Activated CD4-positive, CD25-positive, alpha-beta regulatory T cell treated with anti-CD3 and anti-CD28 coated beads, Interleukin-2, amount 50 U/mL, for 24 hours (primary cell): ENCODE data around the gene SLC9A2.
A peak's percentile ranks its signal among the peaks of the same experiment; 100 is the strongest.

Experiments
- ATAC-seq, 2 donors: fragments of 150-1000 bp; cut with Tn5 transposase; one replicate each; pipeline ENCODE4 v1.10.0; 2021; ENCODE audit warnings: mild to moderate bottlenecking in 1 of 2, moderate library complexity in 1 of 2

Gene SLC9A2, protein sequence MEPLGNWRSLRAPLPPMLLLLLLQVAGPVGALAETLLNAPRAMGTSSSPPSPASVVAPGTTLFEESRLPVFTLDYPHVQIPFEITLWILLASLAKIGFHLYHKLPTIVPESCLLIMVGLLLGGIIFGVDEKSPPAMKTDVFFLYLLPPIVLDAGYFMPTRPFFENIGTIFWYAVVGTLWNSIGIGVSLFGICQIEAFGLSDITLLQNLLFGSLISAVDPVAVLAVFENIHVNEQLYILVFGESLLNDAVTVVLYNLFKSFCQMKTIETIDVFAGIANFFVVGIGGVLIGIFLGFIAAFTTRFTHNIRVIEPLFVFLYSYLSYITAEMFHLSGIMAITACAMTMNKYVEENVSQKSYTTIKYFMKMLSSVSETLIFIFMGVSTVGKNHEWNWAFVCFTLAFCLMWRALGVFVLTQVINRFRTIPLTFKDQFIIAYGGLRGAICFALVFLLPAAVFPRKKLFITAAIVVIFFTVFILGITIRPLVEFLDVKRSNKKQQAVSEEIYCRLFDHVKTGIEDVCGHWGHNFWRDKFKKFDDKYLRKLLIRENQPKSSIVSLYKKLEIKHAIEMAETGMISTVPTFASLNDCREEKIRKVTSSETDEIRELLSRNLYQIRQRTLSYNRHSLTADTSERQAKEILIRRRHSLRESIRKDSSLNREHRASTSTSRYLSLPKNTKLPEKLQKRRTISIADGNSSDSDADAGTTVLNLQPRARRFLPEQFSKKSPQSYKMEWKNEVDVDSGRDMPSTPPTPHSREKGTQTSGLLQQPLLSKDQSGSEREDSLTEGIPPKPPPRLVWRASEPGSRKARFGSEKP

DNA sequence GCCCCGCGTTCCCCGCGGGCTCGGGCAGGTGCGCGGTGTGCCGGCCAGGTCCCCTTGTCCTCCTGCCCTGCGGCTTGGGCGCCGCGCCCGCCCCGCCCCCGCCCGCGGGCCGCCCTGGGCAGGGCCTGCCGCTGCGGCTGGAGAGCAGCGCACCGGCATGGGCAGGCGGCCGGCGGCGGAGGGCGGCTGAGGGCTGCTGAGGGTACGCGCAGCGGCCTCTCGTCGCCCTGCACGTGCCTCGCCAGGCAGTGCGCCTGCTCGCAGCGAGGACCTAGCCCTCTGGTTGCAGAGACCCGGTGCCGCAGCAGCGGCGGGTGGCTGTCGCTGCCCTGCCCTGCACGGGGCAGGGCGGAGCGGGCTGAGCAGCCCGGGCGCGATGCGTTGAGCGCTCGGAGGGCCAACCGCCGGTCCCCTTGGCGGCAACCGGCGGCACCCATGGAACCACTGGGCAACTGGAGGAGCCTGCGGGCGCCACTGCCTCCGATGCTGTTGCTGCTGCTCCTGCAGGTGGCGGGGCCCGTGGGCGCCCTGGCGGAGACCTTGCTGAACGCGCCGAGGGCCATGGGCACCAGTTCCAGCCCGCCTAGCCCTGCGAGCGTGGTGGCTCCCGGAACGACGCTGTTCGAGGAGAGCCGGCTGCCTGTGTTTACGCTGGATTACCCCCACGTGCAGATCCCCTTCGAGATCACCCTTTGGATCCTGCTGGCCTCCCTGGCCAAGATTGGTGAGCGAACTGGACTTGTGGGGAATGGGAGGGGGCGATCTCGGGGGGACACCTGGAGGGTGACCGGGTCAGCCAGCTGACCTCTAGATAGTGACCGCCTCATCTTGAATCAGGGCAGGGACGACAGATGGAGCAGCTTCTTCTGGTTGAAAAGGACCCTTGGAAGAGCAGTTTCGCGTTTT is at the start of gene SLC9A2:
Gene SLC9A2, plus strand, starts transcription at position 140 of the 906 bp plus-strand sequence. Its CDS starts 296 bp downstream, at position 436.
- peak; percentile 22 to 42 for ATAC-seq

DNA sequence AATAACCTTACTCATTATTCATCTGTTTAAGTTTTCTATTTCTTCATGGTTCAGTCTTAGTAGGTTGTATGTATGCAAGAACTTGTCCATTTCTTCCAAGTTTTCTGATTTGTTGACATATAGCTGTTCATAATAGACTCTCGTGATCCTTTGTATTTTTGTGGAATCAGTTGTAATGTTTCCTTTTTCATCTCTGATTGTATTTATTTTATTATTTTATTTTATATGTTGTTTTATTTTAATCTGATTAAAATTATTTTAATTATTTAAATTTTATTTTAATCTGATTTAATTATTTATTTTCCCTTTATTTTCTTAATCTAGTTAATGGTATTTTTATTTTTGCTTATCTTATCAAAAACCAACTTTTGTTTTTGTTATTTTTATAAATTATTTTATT is 43.5 kb upstream of the SLC9A2 start:
- no peak for ATAC-seq

DNA sequence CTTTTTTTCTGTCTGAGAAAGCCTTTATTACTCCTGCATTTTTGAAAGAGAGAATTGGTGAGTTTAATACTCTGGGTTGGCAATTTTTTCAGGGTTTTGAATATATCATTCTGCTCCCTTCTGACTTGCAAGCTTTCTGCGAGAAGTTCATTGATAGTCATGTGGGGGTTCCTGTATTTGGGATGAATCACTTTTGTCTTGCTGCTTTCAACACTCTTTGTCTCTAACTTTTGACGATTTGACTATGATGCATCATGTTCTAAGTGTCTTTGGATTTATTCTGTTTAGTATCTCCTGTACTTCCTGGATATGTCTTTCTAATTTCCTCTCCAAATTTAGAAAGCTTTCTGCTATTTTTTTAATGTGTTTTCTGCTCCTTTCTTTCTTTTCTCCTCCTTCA is 41.0 kb upstream of the SLC9A2 start:
- ATAC-seq: no peak

DNA sequence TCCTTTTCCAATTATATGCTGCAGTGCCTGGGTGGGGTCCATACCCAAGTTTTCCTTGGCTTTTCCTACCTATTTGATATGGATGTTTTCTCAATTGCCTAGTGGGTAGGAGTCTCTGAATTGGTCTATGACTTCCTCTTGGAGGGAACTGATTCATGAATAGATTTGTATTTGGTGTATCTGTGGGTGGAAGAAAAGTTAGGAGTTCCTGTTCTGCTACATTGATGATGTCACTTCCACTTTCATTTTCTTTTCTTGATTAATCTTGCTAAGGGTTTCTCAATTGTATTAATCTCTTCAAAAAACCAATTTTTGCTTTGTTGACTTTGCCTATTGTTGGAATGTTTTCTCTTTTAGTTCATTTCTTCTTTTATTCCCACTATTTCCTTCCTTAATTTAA is 37.4 kb upstream of the SLC9A2 start:
- ATAC-seq: no peak

DNA sequence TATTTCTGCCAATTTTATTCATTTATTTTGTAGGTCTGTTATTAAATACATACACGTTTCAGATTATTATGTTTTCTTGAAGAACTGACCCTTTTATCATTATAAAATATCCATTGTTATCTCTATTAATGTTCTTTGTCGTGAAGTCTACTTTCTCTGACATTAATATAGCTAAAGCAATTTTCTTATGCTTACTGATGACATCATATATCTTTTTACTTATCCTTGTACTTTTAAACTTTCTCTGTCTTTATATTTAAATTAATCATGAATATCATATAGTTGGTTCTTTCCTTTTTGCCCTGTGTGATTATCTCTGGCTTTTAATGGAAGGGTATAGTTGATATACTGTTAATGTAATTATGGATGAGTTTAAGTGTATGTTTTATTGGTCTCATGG is 36.5 kb upstream of the SLC9A2 start:
- no peak for ATAC-seq

DNA sequence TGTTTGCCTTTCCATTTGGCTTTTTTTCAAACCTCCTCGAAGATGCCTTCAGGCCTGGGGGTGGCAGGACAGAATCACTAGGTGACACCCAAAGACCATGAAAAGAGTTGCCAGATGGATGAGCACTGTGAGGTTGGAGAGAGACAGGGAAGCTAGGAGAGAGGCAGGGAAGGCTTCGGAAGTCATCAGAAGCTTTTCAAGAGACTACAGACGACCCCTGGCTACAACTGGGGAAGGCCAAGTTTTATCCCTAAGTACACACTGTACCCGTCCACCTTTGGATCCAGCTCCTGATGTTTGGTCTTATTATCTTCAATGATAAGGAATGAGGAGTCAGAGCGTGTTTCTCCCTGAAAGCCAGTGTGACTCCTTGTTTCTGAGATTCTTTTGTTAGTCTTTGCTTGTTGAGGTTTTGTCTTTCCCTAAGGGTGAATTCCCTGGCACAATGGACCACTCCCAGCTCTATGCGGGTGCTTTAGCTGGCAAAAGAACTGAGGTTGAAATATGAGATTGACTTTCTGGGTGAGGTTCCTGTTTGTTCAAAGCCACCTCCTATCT is 33.4 kb upstream of the SLC9A2 start:
- no peak for ATAC-seq

DNA sequence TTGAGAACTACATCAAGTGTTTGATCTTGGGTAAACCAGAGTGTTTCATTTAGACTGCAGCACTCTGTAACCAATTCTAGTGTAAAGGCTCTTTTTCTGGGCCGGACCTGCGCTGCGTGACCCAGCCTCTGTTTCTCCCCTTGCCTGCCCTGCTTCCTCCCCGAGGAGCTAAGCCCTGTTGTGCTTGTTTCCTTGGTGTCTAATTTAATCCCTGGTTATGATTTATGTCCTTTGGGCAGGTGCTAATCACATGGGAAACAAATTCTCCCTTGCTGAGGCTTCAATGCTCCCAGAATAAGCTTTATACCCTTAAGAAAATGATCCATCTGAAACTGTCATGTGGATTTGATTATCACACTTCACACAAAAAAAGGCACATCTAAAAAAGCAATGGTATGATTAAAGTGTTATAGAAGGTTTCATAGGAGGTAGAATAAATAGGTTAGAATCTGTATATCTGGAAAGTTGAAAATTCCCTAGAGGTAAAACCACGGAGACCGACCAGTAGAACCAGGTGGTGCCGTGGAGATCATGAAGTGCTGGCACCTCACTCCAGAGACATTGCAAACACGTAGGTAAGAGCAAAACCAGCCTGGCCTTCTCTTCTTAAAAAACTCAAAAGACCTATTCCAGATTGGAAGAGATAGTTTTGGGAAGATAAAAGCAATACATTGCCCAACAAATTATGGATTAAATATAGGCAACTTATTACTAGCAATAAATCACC is 31.0 kb upstream of the SLC9A2 start:
- no peak for ATAC-seq

DNA sequence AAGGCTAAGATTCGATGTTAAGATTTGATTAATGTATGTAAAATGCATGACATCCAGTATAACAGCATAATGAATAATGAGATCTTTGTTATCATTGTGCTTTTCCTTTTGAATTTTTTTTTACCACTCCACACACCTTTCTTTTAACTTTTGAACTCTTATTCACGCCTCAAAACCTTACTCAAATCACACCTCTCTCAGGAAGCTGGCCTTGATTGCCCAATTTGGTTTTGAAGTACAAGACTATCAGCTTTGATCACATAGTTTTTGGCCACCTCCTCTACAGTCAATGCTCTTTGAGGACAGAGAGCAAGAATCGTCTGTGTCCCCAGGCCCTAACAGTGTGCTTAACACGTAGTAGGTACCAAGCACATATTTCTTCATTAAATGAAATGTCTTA is 29.9 kb upstream of the SLC9A2 start:
- no peak for ATAC-seq

DNA sequence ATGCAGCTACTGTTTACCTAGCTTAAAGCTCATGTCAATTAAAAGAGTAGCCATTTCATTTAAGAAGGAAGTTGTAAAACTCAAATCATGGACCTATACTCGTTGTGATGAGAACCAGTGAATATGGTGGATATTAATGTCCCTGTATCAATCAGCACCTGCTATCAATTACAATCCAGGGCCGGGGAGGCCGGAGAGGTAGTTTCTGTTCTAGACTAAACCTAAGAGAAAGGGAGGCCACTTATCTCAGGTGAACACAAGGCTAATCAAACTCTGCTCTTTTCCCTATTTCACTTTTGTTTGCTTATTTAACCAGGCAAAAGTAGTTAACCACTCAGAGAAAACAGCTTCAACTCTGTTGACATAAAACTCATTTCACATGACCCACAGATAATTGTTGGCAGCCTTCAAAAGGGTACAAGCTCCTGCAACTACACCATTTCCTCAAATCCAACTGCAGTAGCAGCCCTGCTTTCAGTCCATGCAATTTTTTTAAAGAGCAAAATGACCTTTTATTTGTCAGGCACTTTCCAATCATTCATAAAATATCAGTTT is 27.8 kb upstream of the SLC9A2 start:
- ATAC-seq: no peak

DNA sequence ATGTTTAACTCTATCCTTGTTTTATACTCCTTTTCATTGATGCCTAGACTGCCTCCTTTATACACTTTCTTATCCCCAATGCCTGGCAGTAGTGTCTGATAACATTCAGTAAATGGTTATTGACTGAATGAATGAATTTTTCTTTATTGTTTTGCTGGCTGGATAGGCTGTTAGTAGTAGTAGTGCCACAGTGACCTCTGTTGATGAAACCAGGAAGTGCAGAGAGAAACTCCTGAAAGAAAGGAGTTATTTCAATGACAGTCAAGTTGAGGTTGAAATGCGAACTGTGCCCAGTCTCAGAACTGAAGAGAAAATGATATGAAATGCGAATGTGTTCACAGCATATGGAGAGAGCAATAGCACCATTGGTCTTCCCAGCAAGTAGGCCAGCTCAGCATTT is 26.8 kb upstream of the SLC9A2 start:
- ATAC-seq: no peak

DNA sequence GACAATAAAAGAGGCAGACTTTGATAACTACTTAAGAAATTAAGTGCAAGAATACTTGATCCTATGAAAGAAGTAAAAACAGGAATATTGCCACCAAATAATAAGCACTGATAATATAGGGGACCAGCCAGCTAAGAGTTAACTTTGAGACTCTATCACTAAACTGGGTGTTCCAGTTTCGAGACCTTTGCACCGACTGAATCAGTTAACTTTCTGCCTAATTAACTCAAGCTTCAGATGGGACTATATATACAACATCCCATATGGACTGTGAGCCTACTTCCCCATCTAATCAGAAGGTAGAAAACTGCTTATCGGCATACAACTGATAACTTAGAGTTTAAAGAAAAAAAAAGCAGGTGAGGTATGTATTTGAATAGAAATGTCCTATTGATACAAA is 25.8 kb upstream of the SLC9A2 start:
- no peak for ATAC-seq

DNA sequence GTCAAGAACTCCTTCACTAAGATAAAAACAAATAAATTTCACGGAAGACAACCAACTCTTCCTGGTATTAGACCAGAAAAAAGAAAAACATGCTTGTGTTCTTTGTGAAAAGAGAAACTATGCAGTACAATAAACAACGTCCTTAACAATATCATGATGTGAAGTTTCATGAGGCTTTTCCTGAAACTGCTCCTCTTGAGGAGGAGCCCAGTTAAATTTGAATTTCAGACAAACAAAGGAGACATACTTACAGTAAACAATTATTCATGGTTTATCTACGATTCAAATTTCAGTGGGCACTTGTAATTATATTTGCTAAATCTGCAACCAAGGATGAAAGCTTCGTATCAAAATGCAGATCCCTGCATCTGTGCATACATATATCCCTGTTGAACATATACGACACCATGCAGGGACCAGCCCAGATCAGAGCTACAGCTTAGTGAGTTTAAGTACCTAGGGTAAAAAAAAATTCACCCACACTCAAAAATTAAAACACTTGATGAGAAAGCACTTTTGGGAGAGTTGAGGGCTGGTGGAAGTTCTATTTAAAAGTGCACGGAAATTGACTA is 24.8 kb upstream of the SLC9A2 start:
- no peak for ATAC-seq

DNA sequence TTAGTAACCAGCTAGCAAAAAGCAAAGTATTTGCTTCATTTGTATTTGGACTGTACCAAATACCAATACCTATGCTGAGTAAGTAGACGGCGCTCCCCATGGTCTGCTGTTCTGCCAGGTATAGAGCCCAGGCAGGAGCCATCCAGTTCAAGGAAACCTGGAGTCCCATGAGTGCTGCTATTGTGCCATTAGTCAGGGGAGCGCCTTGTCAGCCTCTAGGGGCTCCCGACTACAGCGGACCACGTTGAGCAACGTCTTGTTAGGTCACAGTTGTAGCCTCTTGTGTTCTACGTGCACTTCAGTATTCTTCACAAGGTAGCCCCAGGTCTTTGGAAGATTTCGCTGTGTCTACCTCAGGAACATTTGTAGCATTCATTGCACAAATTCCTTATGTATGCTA is 21.6 kb upstream of the SLC9A2 start:
- ATAC-seq: no peak

DNA sequence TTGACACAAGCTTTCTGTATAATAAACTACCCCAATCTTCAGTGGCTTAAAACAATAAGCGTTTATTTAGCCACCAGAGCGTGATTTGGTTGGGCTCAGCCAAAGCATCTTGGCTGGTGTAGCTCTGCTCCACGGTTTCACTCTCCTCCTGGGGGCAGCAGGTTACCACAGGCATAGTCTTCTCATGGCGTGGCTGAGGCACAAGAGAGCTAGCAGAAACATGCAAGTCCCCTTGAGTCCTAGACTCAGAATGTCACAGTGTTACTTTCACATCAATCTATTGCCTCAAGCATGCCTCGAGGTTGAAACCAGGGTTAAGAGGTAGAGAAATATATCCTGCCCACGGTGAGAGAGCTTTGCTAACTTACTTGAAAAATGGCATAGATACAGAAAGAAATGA is 19.9 kb upstream of the SLC9A2 start:
- ATAC-seq: no peak

DNA sequence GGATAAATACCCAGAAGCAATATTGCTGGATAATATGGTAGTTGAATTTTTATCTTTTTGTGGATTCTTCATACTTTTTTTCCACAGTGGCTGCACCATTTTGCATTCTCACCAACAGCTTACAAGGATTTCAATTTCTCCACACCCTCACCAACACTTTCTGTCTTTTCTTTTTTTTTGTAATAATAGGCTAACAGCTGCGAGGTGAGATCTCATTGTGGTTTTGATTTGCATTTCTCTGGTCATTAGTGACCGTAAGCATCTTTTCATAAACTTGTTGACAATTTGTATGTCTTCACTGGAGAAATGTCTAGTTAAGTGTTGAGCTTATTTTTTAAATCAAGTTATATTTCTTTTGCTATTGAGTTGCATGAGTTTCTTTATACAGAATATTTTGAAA is 17.6 kb upstream of the SLC9A2 start:
- ATAC-seq: no peak

DNA sequence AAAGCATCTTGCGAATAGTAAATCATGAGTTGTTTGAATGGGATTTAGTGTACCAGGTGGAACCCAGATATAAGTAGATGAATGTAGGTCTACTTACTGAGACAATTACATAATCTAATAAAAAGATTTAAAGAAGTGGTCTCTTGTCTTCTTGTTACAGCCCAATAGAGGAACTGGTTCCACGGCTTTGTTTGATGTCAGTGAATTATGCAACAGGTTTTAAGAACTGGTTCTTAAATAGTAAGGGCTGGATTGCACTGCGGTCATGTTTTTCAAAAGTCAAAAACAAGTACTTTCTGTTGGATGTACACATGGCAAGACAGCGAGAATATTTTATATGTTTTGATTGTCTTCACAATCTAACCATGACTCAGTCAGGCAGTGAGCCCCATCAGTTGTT is 15.4 kb upstream of the SLC9A2 start:
- ATAC-seq: no peak

DNA sequence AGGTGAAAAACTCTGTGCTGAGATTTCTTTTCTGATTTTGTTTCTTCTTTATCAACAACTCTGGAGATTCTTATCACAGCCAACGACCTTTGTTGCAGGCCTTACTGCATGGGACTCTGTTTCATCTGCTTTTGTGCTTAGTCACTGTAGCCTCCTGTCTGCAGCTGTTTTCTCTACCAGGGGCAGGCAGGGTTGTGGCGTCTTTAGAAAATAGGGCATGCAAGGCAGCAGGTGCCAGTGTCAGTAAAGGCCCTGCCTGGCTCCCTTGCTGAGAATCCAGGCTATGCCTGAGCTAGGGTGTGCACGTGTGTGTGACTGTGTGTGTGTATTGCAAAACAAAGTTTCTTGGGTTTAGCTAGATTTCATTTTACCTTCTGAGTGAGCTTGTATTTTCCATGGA is 14.6 kb upstream of the SLC9A2 start:
- no peak for ATAC-seq

DNA sequence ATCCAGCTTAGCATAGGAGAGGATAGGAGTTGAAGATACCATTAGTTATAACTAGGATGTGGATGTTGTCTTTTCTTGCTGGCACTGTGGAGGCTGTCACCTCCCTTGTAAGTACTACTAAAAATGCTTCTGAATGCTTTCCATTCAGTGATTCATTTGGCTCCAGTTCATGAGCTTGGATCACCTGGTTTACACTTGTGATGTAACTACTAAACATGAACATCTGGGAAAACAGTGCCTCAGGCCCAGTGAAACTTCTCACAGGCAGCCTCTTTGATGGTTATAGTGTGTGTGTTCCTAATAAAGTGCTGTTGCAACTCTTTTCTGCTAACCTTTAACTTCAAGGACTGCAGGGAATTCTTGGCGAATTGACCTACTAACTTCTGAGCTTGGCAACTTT is 13.0 kb upstream of the SLC9A2 start:
- ATAC-seq: no peak

DNA sequence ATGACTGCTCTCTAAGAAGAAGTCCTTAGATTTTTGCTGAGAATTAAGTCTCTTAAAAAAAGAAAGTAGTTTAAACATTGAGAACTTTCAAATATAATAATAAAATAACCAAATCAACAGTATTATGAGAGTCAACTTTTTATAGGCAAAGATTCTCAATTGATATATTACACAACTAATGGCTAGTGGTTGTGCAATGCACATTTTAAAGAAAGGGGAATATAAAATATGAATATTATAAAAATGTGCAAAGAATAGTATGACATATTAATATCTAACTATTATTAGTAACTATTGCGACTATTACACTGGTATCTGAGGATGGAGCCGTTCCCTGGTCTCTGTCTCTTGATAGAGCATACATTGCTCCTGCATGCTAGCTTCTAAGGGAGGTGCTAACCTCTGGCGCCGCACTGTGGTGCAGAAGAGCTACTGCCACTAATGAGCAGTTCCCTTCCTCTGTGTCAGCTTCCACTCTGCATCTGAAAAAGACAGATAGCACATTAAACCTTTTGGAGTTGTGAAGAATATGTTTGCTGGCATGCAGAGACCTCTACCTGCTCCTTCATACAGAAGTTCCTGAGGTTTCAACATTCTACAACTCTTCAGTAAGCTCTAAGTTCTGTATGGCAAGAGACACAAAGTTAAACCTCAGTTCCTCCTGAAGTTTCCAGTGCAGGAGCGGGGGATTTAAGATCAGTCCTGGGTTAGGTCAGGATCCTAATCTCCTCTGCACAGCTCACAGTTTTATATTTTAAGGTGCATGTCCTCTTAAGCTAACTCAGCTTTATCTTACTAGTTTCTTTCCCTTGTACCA is 3.5 kb upstream of the SLC9A2 start:
- ATAC-seq: peak; percentile 75
